ENCODE data around the gene ME3.

ME3 gene

GRCh38 chr11:86403458-86403857, 269.0 kb downstream of the ME3 start:
- H3K27ac ChIP-seq (replicated peaks) = no peak overlapping the region
- no peaks in the 10 kb centered on the region for H3K27me3 ChIP-seq (ENCODE audit: insufficient read depth, poor library complexity, severe bottlenecking)
- no peak for DNase-seq (ENCODE audit: low read depth in 1 of 2, low spot score in 1 of 2)
- TF ChIP-seq POLR2AphosphoS5 (IDR thresholded peaks at IDR 0.05; ENCODE audit: low read depth) = no peak
- TF ChIP-seq SPI1 (IDR thresholded peaks at IDR 0.05; ENCODE audit: borderline replicate concordance, low read depth) = no peak
- TF ChIP-seq GABPA (IDR thresholded peaks at IDR 0.05; ENCODE audit: low read depth) = no peak
- TF ChIP-seq, protein P1, sequence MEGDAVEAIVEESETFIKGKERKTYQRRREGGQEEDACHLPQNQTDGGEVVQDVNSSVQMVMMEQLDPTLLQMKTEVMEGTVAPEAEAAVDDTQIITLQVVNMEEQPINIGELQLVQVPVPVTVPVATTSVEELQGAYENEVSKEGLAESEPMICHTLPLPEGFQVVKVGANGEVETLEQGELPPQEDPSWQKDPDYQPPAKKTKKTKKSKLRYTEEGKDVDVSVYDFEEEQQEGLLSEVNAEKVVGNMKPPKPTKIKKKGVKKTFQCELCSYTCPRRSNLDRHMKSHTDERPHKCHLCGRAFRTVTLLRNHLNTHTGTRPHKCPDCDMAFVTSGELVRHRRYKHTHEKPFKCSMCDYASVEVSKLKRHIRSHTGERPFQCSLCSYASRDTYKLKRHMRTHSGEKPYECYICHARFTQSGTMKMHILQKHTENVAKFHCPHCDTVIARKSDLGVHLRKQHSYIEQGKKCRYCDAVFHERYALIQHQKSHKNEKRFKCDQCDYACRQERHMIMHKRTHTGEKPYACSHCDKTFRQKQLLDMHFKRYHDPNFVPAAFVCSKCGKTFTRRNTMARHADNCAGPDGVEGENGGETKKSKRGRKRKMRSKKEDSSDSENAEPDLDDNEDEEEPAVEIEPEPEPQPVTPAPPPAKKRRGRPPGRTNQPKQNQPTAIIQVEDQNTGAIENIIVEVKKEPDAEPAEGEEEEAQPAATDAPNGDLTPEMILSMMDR (IDR thresholded peaks at IDR 0.05; ENCODE audit: insufficient read depth, low read length) = no peak
- no peak for TF ChIP-seq REST (IDR thresholded peaks at IDR 0.05; ENCODE audit: insufficient replicate concordance, low read depth)
- no peak overlapping the region for H3K4me3 ChIP-seq (replicated peaks; ENCODE audit: insufficient read depth, low read length)

- H3K4me3 ChIP-seq (replicated peaks; ENCODE audit: insufficient read depth, low read length) = no peak overlapping the region
- H3K27me3 ChIP-seq (ENCODE audit: insufficient read depth, poor library complexity, severe bottlenecking) = no peaks in the 10 kb centered on the region
- no peak for DNase-seq (ENCODE audit: low read depth in 1 of 2, low spot score in 1 of 2)
- TF ChIP-seq, protein P1 (IDR thresholded peaks at IDR 0.05; ENCODE audit: insufficient read depth, low read length) = no peak
- TF ChIP-seq REST (IDR thresholded peaks at IDR 0.05; ENCODE audit: insufficient replicate concordance, low read depth) = no peak
- no peak for TF ChIP-seq GABPA (IDR thresholded peaks at IDR 0.05; ENCODE audit: low read depth)
- TF ChIP-seq SPI1 (IDR thresholded peaks at IDR 0.05; ENCODE audit: borderline replicate concordance, low read depth) = no peak
- TF ChIP-seq POLR2AphosphoS5 (IDR thresholded peaks at IDR 0.05; ENCODE audit: low read depth) = no peak
- no peak overlapping the region for H3K27ac ChIP-seq (replicated peaks)
Observed at GRCh38 chr11:86398106-86398505, 274.3 kb downstream of the ME3 start.

DNA sequence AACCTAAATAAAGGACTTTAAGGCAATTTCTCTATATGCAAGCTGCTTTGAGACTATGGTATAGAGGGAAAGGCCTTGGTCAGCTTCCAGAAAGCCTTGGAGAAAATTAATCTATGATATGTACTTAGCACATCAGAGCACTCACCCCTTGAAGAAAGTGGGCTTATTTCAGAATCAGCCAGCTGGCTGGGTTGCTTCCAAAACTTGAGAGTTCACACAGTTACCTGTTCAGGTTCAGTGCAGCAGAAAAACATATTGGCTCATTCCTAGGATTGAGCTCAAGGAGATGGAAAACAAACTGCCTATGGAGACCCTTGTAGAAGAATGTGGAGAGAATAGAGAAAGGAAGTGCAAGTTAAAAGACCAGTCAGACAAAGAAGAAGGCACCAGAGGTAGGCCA, 275.1 kb downstream of the ME3 start:
- Histone ChIP-seq H3K27ac (replicated peaks) (no peak overlapping the region), H3K4me3 (replicated peaks; ENCODE audit: insufficient read depth, low read length) (no peak overlapping the region), H3K27me3 (ENCODE audit: insufficient read depth, poor library complexity, severe bottlenecking) (no peaks in the 10 kb centered on the region)
- TF ChIP-seq POLR2AphosphoS5 (IDR thresholded peaks at IDR 0.05; ENCODE audit: low read depth) (no peak), SPI1 (IDR thresholded peaks at IDR 0.05; ENCODE audit: borderline replicate concordance, low read depth) (no peak), GABPA (IDR thresholded peaks at IDR 0.05; ENCODE audit: low read depth) (no peak), REST (IDR thresholded peaks at IDR 0.05; ENCODE audit: insufficient replicate concordance, low read depth) (no peak)
- TF ChIP-seq, protein P1 (IDR thresholded peaks at IDR 0.05; ENCODE audit: insufficient read depth, low read length) = no peak
- DNase-seq (ENCODE audit: low read depth in 1 of 2, low spot score in 1 of 2) = no peak

All from HL-60 (cell line).